Subcutaneous adipose tissue (tissue), 4 donors: ENCODE measurements around the gene CHCHD2. TPM values are rescaled to one million over a fixed set of nuclear protein-coding genes. Genes with fewer than 3 reads are reported as not detected.

Experiments
- total RNA-seq, 4 donors: library from RNA; depleted of rRNA; stranded (reverse); fragments of >200 nt; gene quantifications; one replicate each; pipeline ENCODE4 v1.1.0, GENCODE V29; 2016
- TF ChIP-seq, protein P1 (sequence below): fragments of 450-650 bp; IDR thresholded peaks from one replicate; pipeline ENCODE4 v1.5.1; 2016; ENCODE audit warnings: low read depth, mild to moderate bottlenecking, control low read depth, antibody characterized with exemption, moderate library complexity

The CHCHD2 gene, protein sequence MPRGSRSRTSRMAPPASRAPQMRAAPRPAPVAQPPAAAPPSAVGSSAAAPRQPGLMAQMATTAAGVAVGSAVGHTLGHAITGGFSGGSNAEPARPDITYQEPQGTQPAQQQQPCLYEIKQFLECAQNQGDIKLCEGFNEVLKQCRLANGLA
- 100 to 1,000 TPM; 252 to 344 (median 293) TPM for total RNA-seq

DNA sequence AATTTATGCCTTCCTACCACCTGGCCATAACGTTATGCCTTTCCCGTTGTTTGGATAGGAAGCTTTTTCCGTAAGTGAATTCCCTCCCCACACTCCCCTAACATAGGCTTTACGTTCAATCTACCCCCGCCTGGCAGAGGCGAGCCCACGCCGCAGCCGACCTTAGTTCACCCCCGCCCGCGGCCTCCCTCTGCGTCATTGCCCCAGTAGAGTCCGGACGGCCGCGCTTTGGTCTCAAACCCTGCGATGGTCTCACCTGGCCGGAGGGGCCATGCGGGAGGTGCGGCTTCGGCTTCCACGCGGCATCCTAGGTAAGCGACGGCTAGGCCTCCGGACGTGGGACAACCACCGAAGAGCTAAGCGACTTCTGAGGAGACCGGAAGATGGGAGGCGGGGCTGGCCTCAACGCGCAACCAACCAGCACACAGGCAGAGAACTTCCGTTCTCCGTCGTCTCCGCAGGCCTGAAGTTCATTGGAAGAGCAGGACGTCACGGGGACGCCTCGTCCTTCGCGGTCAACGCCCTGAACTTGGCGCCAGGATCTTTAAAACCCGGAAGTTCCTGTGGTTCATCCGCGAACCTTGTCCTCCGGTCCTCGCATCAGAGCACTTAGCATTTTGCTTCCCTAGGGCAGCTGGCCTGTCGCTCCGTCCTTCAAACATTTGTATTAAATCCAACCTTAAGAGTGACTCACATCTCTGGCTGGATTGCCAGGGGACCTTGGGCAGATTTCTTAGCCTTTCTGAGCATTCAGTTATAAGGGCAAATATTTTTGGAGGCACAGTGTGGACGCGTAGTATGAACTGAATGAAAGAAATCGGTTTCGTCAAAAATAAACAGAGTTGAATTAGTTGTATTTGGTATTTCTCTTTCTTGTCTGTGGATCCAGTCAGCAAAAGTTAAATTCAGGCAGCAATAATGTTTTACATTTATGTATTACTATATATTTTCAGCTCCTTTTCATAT is at the start of gene CHCHD2:
Gene CHCHD2 (minus strand): TSS at position 369 of the 966 bp plus-strand sequence. CDS start 63 bp downstream, at position 306.
- TF ChIP-seq, protein P1, sequence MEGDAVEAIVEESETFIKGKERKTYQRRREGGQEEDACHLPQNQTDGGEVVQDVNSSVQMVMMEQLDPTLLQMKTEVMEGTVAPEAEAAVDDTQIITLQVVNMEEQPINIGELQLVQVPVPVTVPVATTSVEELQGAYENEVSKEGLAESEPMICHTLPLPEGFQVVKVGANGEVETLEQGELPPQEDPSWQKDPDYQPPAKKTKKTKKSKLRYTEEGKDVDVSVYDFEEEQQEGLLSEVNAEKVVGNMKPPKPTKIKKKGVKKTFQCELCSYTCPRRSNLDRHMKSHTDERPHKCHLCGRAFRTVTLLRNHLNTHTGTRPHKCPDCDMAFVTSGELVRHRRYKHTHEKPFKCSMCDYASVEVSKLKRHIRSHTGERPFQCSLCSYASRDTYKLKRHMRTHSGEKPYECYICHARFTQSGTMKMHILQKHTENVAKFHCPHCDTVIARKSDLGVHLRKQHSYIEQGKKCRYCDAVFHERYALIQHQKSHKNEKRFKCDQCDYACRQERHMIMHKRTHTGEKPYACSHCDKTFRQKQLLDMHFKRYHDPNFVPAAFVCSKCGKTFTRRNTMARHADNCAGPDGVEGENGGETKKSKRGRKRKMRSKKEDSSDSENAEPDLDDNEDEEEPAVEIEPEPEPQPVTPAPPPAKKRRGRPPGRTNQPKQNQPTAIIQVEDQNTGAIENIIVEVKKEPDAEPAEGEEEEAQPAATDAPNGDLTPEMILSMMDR = no peak

DNA sequence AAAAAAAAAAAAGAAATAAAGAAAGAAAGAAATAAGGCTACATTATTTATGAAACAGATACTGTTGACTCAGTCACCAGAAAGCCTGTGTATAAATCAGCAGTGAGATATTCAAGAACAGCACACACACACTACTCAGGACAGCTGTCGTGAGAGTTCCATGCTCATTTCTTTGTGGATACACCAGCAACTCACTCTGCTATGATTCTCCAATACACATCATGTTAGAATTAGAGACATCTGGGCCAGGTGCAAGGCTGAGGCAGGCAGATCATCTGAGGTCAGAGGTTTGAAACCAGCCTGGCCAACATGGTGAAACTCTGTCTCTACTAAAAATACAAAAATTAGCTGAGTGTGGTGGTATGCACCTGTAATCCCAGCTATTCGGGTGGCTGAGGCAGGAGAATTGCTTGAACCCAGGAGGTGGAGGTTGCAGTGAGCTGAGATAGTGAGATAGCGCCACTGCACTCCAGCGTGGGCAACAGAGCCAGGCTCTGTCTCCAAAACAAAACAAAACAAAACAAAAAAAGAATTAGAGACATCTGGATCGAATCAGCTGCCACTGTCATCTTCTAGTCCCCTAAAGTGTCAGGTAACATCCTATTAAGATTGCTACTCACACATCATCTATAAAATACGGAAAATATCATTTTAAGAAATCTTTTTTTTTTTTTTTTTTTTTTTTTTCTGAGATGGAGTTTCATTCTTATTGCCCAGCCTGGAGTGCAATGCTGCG is 21.1 kb upstream of the CHCHD2 start:
- TF ChIP-seq, protein P1 = no peak

DNA sequence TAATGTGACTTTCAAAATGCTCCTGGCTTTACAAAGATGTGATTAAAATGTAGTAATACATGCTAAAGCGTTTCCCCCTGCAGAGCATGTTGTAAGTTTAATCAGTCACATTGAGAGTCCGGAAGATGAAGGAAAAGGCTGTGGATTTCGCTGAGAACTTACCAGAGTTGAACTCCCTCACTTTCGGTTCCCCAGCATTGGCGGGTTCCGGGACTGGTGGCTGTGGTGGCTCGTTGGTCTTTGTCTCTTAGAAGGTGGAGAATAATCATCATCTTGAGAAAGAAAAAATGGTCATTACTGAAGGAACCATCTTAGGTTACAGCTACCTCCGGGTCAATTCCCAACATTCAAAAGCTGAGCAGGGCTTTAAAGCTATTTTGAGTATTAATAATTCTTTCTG is 19.6 kb upstream of the CHCHD2 start:
- TF ChIP-seq, protein P1 = no peak

DNA sequence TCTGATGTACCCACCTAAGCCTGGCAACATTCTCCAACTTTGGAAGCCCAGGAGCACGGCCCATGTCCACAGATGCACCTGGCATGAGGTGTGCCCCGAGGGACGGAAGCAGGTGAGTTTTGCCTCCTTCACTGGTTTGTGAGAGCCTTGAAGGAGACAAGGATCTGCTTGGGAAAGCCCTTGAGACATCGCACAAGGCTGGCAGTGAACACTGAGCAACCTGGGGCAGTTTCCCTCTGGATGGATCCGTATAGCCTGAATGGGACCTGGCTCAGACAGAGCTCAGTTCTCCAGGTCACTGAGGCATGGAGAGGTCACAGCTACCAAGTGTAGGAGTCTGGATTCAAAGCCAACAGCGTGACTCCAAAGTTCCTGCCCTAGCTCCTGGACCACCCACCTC is 18.7 kb upstream of the CHCHD2 start:
- TF ChIP-seq, protein P1 = no peak

DNA sequence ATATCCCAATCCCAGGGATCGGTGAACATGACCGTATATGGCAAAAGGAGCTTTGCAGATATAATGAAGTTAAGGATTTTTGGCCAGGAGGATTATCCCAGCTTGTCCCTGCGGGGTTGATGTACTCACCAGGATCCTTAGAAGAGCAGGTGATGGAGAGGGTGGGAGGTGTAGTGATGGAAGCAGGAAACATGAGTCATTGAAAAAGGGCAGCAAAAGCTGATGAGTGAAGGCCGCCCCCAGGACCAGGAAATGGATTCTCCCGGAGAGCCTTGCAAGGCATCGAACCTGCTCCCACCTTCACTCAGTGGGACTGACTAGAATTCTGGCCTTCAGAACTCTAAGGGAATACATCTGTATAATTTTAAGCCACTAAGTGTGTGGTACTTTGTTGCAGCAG is 15.2 kb upstream of the CHCHD2 start:
- TF ChIP-seq, protein P1 = no peak

DNA sequence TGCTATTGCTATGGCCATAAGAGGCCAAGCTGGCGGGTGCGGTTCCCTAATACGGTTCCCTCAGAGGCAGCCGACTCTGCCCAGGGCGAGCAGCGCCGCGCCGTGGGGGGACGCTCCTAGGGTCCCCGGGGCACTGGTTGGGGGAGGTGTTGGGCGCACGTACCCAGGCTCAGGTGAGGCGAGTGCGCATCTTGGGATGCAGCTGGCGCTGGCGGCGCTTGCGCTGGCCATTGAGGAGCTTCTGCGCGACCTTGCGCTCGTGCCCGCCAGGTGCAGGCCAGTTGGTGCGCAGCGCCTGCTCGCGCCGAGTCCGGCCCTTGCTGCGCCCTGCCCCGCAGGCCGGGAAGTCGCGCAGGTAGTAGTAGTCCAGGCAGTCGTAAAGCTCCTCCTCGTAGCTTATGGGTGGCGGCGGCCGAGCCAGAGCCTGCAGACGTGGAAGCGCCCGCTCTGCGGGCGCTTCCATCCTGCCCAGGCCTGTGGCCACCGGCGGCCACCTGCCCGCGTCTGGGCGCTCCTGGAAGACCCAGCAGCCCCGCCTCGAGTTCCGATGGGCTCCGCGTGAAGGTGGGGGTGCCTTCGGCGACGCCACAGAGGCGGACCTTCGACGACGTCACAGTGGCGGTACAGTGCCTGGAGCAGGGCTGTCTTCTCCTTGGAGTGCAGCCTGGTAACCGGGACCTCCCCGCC is 9.7 kb upstream of the CHCHD2 start, which contains the start of gene NUPR2:
Gene NUPR2 (minus strand): TSS at position 566 of the 687 bp plus-strand sequence. CDS start 103 bp downstream, at position 463.
- TF ChIP-seq, protein P1 = no peak
